ENCODE data around the gene NCK2.

DNA sequence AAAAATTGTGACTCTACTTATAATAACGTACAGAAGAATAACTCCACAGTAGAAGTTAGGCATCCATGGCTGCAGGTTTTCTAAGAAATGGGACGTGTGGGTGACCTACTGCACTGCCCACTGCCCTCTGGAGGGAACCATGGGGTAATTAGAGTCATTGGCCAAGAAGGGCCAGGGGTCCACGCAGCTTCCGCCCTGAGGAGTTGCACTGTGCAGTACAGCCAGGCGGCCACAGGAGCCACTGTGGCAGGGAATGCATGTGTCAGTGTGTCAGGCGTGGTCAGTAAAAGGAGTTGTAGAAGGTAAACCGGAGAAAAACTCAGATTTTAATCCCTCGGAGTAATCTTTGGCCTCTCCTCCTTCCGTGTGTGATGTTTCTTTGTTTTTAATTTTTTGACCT, 24.8 kb downstream of the NCK2 start:
- TF ChIP-seq, protein P1, sequence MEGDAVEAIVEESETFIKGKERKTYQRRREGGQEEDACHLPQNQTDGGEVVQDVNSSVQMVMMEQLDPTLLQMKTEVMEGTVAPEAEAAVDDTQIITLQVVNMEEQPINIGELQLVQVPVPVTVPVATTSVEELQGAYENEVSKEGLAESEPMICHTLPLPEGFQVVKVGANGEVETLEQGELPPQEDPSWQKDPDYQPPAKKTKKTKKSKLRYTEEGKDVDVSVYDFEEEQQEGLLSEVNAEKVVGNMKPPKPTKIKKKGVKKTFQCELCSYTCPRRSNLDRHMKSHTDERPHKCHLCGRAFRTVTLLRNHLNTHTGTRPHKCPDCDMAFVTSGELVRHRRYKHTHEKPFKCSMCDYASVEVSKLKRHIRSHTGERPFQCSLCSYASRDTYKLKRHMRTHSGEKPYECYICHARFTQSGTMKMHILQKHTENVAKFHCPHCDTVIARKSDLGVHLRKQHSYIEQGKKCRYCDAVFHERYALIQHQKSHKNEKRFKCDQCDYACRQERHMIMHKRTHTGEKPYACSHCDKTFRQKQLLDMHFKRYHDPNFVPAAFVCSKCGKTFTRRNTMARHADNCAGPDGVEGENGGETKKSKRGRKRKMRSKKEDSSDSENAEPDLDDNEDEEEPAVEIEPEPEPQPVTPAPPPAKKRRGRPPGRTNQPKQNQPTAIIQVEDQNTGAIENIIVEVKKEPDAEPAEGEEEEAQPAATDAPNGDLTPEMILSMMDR (conservative IDR thresholded peaks at IDR 0.05; ENCODE audit: low read length): no peak
- TF ChIP-seq EZH2phosphoT487 (IDR thresholded peaks at IDR 0.05; ENCODE audit: borderline replicate concordance): no peak

Data from Loucy (cell line).